ENCODE data around the gene ADD1. TPM values are rescaled to one million over a fixed set of nuclear protein-coding genes. Genes with fewer than 3 reads are reported as not detected.
A peak's percentile ranks its signal among the peaks of the same experiment; 100 is the strongest.

Gene ADD1
- total RNA-seq, 1 donor from 2014 or later: 235 TPM

GRCh38 chr4:2946812-2947600, 103.4 kb downstream of the ADD1 start:
- DNase-seq (ENCODE audit: extremely low spot score, unreplicated experiment): no peak
- Mint-ChIP-seq H3K4me1 (ENCODE audit: unreplicated experiment) (no peaks in the 10 kb centered on the region), H3K27me3 (no peaks in the 10 kb centered on the region), H3K36me3 (peaks cover 15% of the 10 kb centered on the region), H3K4me3 (no peak overlapping the region), H3K9me3 (no peaks in the 10 kb centered on the region), H3K27ac (no peak overlapping the region)
- TF ChIP-seq, protein P1, sequence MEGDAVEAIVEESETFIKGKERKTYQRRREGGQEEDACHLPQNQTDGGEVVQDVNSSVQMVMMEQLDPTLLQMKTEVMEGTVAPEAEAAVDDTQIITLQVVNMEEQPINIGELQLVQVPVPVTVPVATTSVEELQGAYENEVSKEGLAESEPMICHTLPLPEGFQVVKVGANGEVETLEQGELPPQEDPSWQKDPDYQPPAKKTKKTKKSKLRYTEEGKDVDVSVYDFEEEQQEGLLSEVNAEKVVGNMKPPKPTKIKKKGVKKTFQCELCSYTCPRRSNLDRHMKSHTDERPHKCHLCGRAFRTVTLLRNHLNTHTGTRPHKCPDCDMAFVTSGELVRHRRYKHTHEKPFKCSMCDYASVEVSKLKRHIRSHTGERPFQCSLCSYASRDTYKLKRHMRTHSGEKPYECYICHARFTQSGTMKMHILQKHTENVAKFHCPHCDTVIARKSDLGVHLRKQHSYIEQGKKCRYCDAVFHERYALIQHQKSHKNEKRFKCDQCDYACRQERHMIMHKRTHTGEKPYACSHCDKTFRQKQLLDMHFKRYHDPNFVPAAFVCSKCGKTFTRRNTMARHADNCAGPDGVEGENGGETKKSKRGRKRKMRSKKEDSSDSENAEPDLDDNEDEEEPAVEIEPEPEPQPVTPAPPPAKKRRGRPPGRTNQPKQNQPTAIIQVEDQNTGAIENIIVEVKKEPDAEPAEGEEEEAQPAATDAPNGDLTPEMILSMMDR (conservative IDR thresholded peaks at IDR 0.05): no peak

GRCh38 chr4:2947926-2948325, 104.3 kb downstream of the ADD1 start:
- Mint-ChIP-seq H3K36me3 (peaks cover 17% of the 10 kb centered on the region), H3K4me1 (ENCODE audit: unreplicated experiment) (no peaks in the 10 kb centered on the region), H3K27ac (no peak overlapping the region), H3K27me3 (no peaks in the 10 kb centered on the region), H3K4me3 (no peak overlapping the region), H3K9me3 (no peaks in the 10 kb centered on the region)
- TF ChIP-seq, protein P1 (conservative IDR thresholded peaks at IDR 0.05): no peak
- DNase-seq (ENCODE audit: extremely low spot score, unreplicated experiment): no peak

DNA sequence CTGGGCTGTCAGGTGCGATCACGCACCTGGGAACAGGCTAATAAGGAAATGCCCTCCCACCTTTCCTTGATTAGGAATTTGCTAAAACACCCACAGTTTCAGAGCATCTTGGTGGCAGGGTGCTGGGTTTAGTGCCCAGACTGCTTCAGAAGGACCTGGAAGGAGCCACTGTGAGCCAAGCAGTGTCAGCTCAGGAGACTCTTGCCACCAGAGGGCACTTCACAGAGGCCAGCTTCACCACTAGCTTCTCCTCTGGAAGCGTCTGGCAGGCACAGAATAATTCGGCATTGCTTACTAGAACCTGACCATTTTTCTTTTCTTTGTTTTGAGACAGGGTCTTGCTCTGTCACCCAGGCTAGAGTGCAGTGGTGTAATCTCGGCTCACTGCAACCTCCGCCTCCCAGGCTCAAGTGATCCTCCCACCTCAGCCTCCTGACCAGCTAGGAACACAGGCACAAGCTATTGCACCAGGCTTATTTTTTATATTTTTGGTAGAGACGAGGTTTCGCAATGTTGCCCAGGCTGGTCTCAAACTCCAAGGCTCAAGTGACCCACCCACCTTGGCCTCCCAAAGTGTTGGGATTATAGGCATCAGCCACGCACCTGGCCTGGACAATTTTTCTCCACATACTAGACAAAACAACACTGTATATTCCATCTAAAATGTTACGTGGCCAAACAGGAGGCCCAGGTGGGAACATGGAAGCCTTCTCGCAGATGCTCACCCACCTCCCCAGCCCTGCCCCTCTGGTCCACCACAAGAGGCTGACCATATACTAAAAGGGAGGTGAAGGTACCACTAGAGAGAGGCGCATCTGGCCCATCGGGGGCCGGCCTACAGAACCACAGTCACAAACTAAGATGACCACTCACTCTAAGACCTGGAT, 105.5 kb downstream of the ADD1 start:
- H3K9me3 Mint-ChIP-seq: no peaks in the 10 kb centered on the region
- no peak for DNase-seq (ENCODE audit: extremely low spot score, unreplicated experiment)
- H3K4me3 Mint-ChIP-seq: no peak overlapping the region
- no peaks in the 10 kb centered on the region for H3K4me1 Mint-ChIP-seq (ENCODE audit: unreplicated experiment)
- no peak overlapping the region for H3K27ac Mint-ChIP-seq
- no peaks in the 10 kb centered on the region for H3K27me3 Mint-ChIP-seq
- H3K36me3 Mint-ChIP-seq: peaks cover 26% of the 10 kb centered on the region
- TF ChIP-seq, protein P1 (conservative IDR thresholded peaks at IDR 0.05): peak; percentile 62

DNA sequence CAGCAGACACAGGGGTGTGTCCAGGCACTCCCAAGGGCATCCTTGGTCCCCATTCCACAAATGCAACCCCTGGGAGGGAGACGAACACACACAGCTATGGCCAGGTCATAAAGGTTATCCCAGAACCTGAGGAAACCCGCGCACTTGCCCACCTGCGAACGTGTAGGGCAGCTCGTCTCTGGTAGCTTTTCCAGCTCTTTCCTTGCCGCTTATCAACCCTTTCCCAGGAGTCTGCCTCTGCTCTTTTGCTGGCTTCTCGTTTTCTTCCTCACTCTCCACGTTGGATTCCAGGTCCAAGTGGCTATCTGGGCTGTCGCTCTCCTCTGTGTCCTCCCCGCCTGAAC, 106.1 kb downstream of the ADD1 start:
- TF ChIP-seq, protein P1 (conservative IDR thresholded peaks at IDR 0.05): no peak
- H3K4me3 Mint-ChIP-seq: no peak overlapping the region
- H3K36me3 Mint-ChIP-seq: peaks cover 26% of the 10 kb centered on the region
- no peaks in the 10 kb centered on the region for H3K27me3 Mint-ChIP-seq
- no peak overlapping the region for H3K27ac Mint-ChIP-seq
- no peak for DNase-seq (ENCODE audit: extremely low spot score, unreplicated experiment)
- H3K4me1 Mint-ChIP-seq (ENCODE audit: unreplicated experiment): no peaks in the 10 kb centered on the region
- H3K9me3 Mint-ChIP-seq: no peaks in the 10 kb centered on the region

DNA sequence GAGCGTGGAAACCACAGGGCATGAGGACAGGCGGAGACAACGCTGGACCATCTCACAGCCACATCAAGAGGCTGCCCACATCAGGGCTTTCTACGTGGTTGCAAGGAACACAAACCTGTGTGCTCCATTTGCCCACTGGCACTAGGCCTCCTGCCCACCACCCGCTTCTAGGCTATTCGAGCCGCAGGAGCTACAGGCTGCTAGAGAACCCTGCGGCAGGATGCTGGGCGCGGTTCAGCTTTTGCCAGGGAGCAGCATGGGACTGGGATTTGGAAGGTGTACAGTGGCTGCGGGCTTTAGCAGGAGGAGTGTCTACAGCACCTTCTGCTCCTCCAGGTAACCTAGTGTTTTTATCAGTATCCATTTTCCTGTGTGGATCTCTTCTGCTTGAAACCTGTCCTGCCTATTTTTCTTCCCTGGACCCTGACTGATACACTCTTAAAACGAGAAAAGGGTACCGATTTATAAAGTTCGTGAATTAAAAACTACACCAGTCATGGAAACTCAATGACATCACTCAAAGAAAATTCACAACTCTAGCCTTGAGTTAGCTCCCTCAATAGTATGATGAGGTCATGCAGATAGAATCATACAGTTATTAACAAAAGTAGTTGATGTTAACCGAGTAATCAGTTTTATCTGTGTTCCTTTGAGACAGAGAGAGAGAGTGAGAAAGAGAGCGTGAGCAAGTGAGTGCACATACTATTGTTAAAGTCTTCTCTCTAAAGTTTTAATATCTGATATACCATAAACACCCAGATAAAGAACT, 106.8 kb downstream of the ADD1 start:
- H3K36me3 Mint-ChIP-seq: peaks cover 26% of the 10 kb centered on the region
- TF ChIP-seq, protein P1 (conservative IDR thresholded peaks at IDR 0.05): no peak
- no peaks in the 10 kb centered on the region for H3K4me1 Mint-ChIP-seq (ENCODE audit: unreplicated experiment)
- no peak for DNase-seq (ENCODE audit: extremely low spot score, unreplicated experiment)
- no peaks in the 10 kb centered on the region for H3K27me3 Mint-ChIP-seq
- no peaks in the 10 kb centered on the region for H3K9me3 Mint-ChIP-seq
- H3K4me3 Mint-ChIP-seq: no peak overlapping the region
- H3K27ac Mint-ChIP-seq: no peak overlapping the region

Measured in type B pancreatic cell (in vitro differentiated cells).